Nephron progenitor cell (in vitro differentiated cells): Measurements from ENCODE around the gene THBS4.
"Not testable (repeated sequence)": the region's sequence is repeated elsewhere in the genome, so short reads cannot be mapped to it uniquely, and the experiment has no call there.

Experiments used
- DNase-seq: peaks from one replicate; pipeline ENCODE4 v3.0.0; 2021
- H3K27ac Mint-ChIP-seq: 2 replicates; pipeline ENCODE4 v1.8.0; 2021; ENCODE audit warnings: mild to moderate bottlenecking, moderate library complexity, mixed read lengths
- H3K27me3 Mint-ChIP-seq: 2 replicates; pipeline ENCODE4 v1.8.0; 2021; ENCODE audit warnings: mild to moderate bottlenecking, low read depth, mixed read lengths; ENCODE audit not compliant: poor library complexity
- H3K36me3 Mint-ChIP-seq: 2 replicates; pipeline ENCODE4 v1.8.0; 2021; ENCODE audit warnings: low read depth, mixed read lengths
- H3K4me1 Mint-ChIP-seq: 2 replicates; pipeline ENCODE4 v1.8.0; 2021; ENCODE audit warnings: mixed read lengths
- H3K4me3 Mint-ChIP-seq: 2 replicates; pipeline ENCODE4 v1.8.0; 2021; ENCODE audit warnings: mild to moderate bottlenecking, moderate library complexity, mixed read lengths
- H3K9me3 Mint-ChIP-seq: 2 replicates; pipeline ENCODE4 v1.8.0; 2021; ENCODE audit warnings: mild to moderate bottlenecking, moderate library complexity, mixed read lengths
- CTCF ChIP-seq: fragments of 200-600 bp; sonication (generic); IDR thresholded peaks from 2 replicates; pipeline ENCODE4 v1.5.0; 2021; ENCODE audit warnings: antibody characterized with exemption

THBS4 gene

DNA sequence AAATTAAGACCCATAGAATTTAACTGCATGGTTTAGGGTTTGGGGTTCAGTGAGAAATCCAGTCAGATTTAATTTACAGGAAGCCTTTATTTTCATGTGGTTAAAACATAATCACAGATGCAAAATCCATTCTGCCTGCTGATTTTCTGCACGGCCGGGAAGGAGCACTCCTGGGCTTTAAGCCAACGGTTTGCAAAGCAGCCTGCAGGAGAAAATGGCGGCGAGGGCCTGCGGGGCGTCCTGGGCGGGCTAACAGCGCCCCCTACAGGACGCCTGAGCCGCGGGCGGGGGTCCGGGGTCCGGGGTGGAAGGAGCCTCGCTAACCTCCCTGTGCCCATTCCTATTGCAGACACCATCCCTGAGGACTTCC lies 47.6 kb downstream of the THBS4 start:
- peaks cover 9% of the 10 kb centered on the region for H3K4me1 Mint-ChIP-seq
- no peak overlapping the region for H3K27ac Mint-ChIP-seq
- H3K36me3 Mint-ChIP-seq: peaks cover 31% of the 10 kb centered on the region
- DNase-seq: peak; percentile 65
- no peak overlapping the region for H3K4me3 Mint-ChIP-seq
- no peaks in the 10 kb centered on the region for H3K27me3 Mint-ChIP-seq
- H3K9me3 Mint-ChIP-seq: no peaks in the 10 kb centered on the region
- TF ChIP-seq CTCF: peak; percentile 85

DNA sequence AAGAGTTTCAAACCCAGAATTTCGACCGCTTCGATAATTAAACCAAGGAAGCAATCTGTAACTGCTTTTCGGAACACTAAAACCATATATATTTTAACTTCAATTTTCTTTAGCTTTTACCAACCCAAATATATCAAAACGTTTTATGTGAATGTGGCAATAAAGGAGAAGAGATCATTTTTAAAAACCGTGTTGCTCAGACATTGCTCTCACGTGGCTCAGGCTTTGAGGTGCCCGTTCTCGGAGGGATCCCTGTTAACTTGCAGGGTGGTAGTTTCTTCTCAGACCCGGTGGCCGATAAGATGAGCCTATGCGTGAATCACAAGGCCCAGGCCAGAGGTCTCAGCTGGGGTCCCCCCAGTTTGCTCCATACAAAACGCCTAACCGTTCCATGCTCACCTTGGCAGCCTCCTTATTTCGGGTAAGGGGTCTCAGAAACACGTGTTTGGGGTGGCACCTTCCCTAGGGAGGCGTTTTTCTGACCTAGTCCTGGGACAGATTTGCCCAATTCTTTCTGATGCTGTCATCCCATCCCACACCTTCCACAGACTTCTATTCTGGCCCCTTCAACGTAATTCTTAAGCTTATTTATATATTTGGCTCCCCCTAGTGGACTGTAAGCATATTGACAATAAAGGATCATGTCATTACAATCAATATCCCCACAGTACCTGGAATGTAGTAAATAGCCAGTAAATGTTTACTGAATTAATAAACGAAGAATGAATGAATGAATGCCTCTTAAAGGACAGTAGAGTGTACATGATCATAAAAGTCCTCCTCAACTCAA lies 48.1 kb downstream of the THBS4 start:
- H3K27ac Mint-ChIP-seq: no peak overlapping the region
- peak; percentile 68 for TF ChIP-seq CTCF
- no peaks in the 10 kb centered on the region for H3K9me3 Mint-ChIP-seq

GRCh38 chr5:80090884-80091166 lies 55.7 kb downstream of the THBS4 start:
- no peak for DNase-seq
- Mint-ChIP-seq H3K9me3 (no peaks in the 10 kb centered on the region), H3K36me3 (no peaks in the 10 kb centered on the region), H3K4me3 (no peak overlapping the region), H3K27ac (no peak overlapping the region), H3K27me3 (no peaks in the 10 kb centered on the region), H3K4me1 (peaks cover 37% of the 10 kb centered on the region)
- TF ChIP-seq CTCF: no peak

More for the DNA sequence above, 48.1 kb downstream of the THBS4 start:
- DNase-seq: no peak
- Mint-ChIP-seq H3K4me3 (no peak overlapping the region), H3K4me1 (peaks cover 9% of the 10 kb centered on the region), H3K36me3 (peaks cover 31% of the 10 kb centered on the region), H3K27me3 (no peaks in the 10 kb centered on the region)

GRCh38 chr5:80091792-80092192 lies 56.6 kb downstream of the THBS4 start:
- H3K27ac Mint-ChIP-seq, H3K36me3 Mint-ChIP-seq, H3K9me3 Mint-ChIP-seq, H3K27me3 Mint-ChIP-seq, H3K4me3 Mint-ChIP-seq: not testable (repeated sequence)
- H3K4me1 Mint-ChIP-seq: peaks cover 41% of the 10 kb centered on the region
- TF ChIP-seq CTCF: peak; percentile 77
- DNase-seq: peak; percentile 18

DNA sequence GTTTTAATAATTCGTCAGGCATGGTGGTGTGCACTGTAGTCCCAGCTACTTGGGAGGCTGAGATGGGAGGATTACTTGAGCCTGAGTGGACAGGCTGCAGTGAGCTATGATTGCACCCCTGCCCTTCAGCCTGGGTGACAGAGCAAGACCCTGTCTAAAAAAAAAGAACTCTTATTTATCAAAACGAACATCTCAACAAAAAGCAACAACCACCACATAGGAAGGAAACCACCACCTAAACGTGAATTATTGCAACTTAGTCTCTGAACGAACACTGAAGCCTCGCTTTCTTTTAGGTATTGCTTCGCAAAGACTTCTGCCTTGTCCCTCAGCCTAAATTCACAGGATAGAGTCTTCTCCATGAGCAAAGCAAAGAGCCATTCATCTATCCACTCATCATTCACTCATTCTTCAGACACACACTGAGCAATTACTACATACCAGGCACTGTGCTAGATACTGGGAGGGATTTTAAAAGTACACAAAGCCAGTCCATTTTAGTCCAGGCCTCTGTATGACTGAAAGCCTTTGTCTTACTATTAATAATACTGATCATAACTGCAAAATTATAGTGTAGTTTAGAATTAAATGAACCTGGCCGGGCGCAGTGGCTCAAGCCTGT lies 57.4 kb downstream of the THBS4 start:
- H3K27me3 Mint-ChIP-seq: no peaks in the 10 kb centered on the region
- no peak overlapping the region for H3K27ac Mint-ChIP-seq
- H3K4me3 Mint-ChIP-seq: no peak overlapping the region
- H3K9me3 Mint-ChIP-seq: no peaks in the 10 kb centered on the region
- no peak for TF ChIP-seq CTCF
- no peaks in the 10 kb centered on the region for H3K36me3 Mint-ChIP-seq
- H3K4me1 Mint-ChIP-seq: peaks cover 49% of the 10 kb centered on the region
- no peak for DNase-seq

GRCh38 chr5:80093796-80094195 lies 58.6 kb downstream of the THBS4 start:
- Mint-ChIP-seq H3K27me3 (no peaks in the 10 kb centered on the region), H3K27ac (peak overlapping the region; percentile 96), H3K4me1 (peaks cover 52% of the 10 kb centered on the region), H3K4me3 (no peak overlapping the region), H3K36me3 (no peaks in the 10 kb centered on the region), H3K9me3 (no peaks in the 10 kb centered on the region)
- no peak for TF ChIP-seq CTCF
- DNase-seq: peak; percentile 22
